RWPE2 (cell line): ENCODE data around the gene STXBP4.

ENCODE experiments used
- ATAC-seq: fragments of 200-7000 bp; cut with Tn5 transposase; 3 replicates; pipeline ENCODE4 v1.9.1; 2021; ENCODE audit warnings: low read depth
- DNase-seq: peaks from one replicate; pipeline ENCODE4 v3.0.0-alpha.2; 2020; ENCODE audit warnings: low spot score
- H3K27ac ChIP-seq: fragments of 450-650 bp; 2 replicates; pipeline ENCODE4 v1.5.1; 2017; ENCODE audit warnings: mild to moderate bottlenecking; ENCODE audit not compliant: poor library complexity, severe bottlenecking
- H3K27me3 ChIP-seq: fragments of 250-450 bp; sonication (Bioruptor Pico); 2 replicates; pipeline ENCODE4 v1.5.1; 2021; ENCODE audit warnings: mild to moderate bottlenecking, moderate library complexity; ENCODE audit not compliant: insufficient read depth, poor library complexity, severe bottlenecking
- H3K36me3 ChIP-seq: fragments of 250-450 bp; sonication (Bioruptor Pico); 2 replicates; pipeline ENCODE4 v1.5.1; 2020; ENCODE audit warnings: low read depth, mild to moderate bottlenecking, moderate library complexity
- H3K4me1 ChIP-seq: fragments of 250-450 bp; sonication (Bioruptor Pico); 2 replicates; pipeline ENCODE4 v1.5.1; 2021; ENCODE audit warnings: mild to moderate bottlenecking, moderate library complexity; ENCODE audit not compliant: insufficient read depth, poor library complexity, severe bottlenecking
- H3K4me3 ChIP-seq: fragments of 250-450 bp; sonication (Bioruptor Pico); 2 replicates; pipeline ENCODE4 v1.5.1; 2021; ENCODE audit warnings: mild to moderate bottlenecking, moderate library complexity; ENCODE audit not compliant: severe bottlenecking
- H3K9me3 ChIP-seq: fragments of 250-450 bp; sonication (Bioruptor Pico); 2 replicates; pipeline ENCODE4 v1.5.1; 2021; ENCODE audit warnings: mild to moderate bottlenecking, moderate library complexity; ENCODE audit not compliant: severe bottlenecking
- TF ChIP-seq, protein P1 (sequence below): fragments of 450-650 bp; IDR thresholded peaks from one replicate; pipeline ENCODE4 v1.5.1; 2017; ENCODE audit warnings: mild to moderate bottlenecking, moderate library complexity; ENCODE audit not compliant: poor library complexity, severe bottlenecking

STXBP4 gene

DNA sequence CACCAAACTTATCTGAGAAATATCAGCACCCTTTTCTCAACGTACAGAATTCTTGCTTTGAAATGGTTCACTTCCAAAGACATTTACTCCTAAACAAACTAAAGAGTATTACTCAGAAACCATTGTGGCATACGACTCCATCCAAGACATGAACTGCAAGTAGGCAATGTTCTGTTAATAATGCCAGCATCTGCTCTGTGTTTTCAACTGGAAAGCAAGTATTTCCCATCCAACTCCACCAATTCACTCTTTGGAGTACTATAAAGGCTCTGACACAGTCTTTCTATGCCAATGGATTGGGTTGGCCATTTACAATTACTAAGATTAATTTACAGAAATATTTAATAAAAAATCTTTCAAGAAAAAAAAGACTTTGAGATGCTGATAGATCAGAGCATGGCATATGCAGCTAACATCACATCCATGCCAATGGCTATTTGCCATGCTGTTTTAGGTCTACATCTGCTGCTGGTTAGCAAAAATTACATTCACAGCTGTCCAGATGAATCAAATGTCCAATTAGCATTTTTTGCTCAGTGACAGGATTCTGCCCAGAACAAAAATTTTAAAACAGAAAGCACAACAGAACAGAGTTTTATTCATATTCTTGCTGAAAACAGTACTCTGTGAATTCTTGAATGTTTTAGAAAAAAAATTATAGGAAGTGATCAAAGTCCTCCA is 230.3 kb downstream of the STXBP4 start:
- TF ChIP-seq, protein P1, sequence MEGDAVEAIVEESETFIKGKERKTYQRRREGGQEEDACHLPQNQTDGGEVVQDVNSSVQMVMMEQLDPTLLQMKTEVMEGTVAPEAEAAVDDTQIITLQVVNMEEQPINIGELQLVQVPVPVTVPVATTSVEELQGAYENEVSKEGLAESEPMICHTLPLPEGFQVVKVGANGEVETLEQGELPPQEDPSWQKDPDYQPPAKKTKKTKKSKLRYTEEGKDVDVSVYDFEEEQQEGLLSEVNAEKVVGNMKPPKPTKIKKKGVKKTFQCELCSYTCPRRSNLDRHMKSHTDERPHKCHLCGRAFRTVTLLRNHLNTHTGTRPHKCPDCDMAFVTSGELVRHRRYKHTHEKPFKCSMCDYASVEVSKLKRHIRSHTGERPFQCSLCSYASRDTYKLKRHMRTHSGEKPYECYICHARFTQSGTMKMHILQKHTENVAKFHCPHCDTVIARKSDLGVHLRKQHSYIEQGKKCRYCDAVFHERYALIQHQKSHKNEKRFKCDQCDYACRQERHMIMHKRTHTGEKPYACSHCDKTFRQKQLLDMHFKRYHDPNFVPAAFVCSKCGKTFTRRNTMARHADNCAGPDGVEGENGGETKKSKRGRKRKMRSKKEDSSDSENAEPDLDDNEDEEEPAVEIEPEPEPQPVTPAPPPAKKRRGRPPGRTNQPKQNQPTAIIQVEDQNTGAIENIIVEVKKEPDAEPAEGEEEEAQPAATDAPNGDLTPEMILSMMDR, result no peak
- no peak for ATAC-seq
- Histone ChIP-seq H3K4me1 (no peaks in the 10 kb centered on the region), H3K4me3 (no peak overlapping the region), H3K9me3 (no peaks in the 10 kb centered on the region), H3K27ac (no peak overlapping the region), H3K27me3 (no peaks in the 10 kb centered on the region), H3K36me3 (no peaks in the 10 kb centered on the region)
- DNase-seq, result no peak

DNA sequence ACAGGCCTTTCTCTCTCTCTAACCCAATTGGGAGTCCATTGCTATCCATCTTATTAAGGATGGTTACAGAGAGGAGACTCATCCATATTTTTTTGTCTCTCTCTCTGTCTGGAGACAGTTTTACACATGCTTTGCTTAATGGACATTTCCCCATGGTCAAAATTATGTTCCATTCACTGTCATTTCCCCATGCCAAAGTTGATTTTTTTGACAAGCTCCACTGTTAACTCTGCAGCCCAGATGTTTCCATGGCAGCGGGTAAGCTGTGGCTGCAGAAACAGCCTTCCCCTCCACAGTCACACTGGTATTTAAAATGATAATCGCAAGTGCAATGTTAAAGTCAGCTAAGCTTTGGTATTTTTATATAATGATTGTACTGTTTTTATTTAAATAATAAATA is 232.3 kb downstream of the STXBP4 start:
- Histone ChIP-seq H3K9me3 (no peaks in the 10 kb centered on the region), H3K27ac (no peak overlapping the region), H3K4me1 (no peaks in the 10 kb centered on the region), H3K27me3 (no peaks in the 10 kb centered on the region), H3K36me3 (no peaks in the 10 kb centered on the region), H3K4me3 (no peak overlapping the region)
- no peak for ATAC-seq
- DNase-seq, result no peak
- TF ChIP-seq, protein P1, result no peak

DNA sequence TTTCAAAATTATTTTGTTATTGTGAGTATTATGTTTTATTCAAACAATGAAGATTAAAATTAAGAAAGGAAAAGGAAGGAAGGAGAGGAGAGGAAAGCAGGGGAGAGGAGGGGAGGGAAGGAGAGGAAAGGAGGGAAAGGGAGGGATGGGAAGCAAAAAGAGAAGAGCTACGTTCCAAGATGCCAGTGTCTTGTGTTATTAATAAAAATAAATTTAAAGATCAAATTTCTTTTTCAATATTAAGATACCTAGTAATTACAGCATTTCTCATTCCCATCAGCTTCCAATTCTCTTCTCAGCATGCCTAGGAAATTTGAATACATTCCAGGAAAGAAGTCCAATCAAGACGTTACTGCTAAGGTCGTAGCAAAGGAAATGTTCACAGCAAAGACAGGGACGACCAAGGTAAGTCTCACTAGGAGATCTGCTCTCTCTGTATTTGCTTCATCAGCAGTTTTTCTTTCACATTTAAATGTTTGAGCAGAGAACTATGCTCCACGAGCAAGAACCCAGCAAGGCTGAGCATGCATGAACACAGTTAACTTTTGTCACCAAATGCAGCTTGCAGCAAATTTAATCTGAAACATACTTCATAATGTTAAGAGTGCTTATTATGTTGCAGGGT is 232.9 kb downstream of the STXBP4 start:
- Histone ChIP-seq H3K4me3 (no peak overlapping the region), H3K9me3 (no peaks in the 10 kb centered on the region), H3K4me1 (no peaks in the 10 kb centered on the region), H3K36me3 (no peaks in the 10 kb centered on the region), H3K27me3 (no peaks in the 10 kb centered on the region), H3K27ac (no peak overlapping the region)
- no peak for ATAC-seq
- no peak for DNase-seq
- TF ChIP-seq, protein P1, result no peak

DNA sequence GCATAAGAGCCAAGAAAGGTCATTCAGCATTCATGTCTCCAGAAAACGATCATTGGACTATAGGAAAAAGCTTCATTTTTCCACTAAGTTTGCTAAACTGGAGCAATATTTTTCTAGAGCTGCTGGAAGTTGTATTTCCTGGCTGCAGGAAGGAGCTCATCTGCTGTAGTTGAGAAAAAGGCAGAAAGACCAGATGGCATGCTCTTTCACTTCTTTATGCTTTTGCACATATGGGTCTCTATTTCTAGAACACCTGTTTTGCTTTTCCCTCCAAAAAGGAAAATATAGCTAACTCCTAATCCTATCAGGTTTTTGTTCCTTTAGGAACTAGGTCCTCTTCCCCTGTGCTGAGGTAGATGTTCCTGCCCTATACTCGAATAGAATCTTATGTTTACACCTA is 234.3 kb downstream of the STXBP4 start:
- H3K36me3 ChIP-seq, result no peaks in the 10 kb centered on the region
- TF ChIP-seq, protein P1, result no peak
- no peaks in the 10 kb centered on the region for H3K27me3 ChIP-seq
- H3K4me3 ChIP-seq, result no peak overlapping the region
- DNase-seq (no peak), ATAC-seq (no peak)
- H3K27ac ChIP-seq, result no peak overlapping the region
- H3K4me1 ChIP-seq, result no peaks in the 10 kb centered on the region
- no peaks in the 10 kb centered on the region for H3K9me3 ChIP-seq
